Left lung (tissue), 10 donors: ENCODE measurements around the gene SUPT6H. TPM values are rescaled to one million over a fixed set of nuclear protein-coding genes. Genes with fewer than 3 reads are reported as not detected.

Experiments used
- ATAC-seq: fragments of 200-7000 bp; cut with Tn5 transposase; one replicate; pipeline ENCODE4 v1.9.1; 2020; ENCODE audit warnings: moderate library complexity
- DNase-seq, 4 donors: peaks; one replicate each; pipeline ENCODE4 v3.0.0-alpha.2; 2013 to 2020
- H3K27ac ChIP-seq, 2 donors: fragments of 200-600 bp; sonication (generic) in 1 of 2; one replicate each; pipeline versions ENCODE4 v1.5.0 to v1.8.0; 2020 to 2021
- H3K27me3 ChIP-seq, 2 donors: fragments of 200-600 bp; sonication (generic) in 1 of 2; one replicate each; pipeline versions ENCODE4 v1.5.0 to v1.8.0; 2020 to 2021
- H3K36me3 ChIP-seq, 2 donors: fragments of 200-600 bp; sonication (generic) in 1 of 2; one replicate each; pipeline versions ENCODE4 v1.5.0 to v1.8.0; 2020 to 2021
- H3K4me1 ChIP-seq, 2 donors: fragments of 200-600 bp; one replicate each; pipeline ENCODE4 v1.8.0; 2021
- H3K4me3 ChIP-seq, 2 donors: fragments of 200-600 bp; sonication (generic) in 1 of 2; one replicate each; pipeline versions ENCODE4 v1.5.0 to v1.8.0; 2020 to 2021; ENCODE audit warnings: mild to moderate bottlenecking in 1 of 2
- H3K9me3 ChIP-seq, 2 donors: fragments of 200-600 bp; sonication (generic) in 1 of 2; one replicate each; pipeline versions ENCODE4 v1.5.0 to v1.8.0; 2020 to 2021
- intact Hi-C, 2 donors: fragments of 100-400 bp; cut with DNase I; formaldehyde crosslinking; loops; one replicate each; pipeline versions ENCODE4 v1.11.2 to v1.14.2; 2022
- polyA plus RNA-seq, 6 donors: library from polyadenylated mRNA; unstranded; fragments of 120-200 nt; gene quantifications; one replicate each; pipeline ENCODE4 v1.2.1, GENCODE V29; 2013; ENCODE audit not compliant: insufficient read length in 6 of 6
- total RNA-seq, 2 donors: library from RNA; stranded (reverse); fragmentation: NEBNext Ultra II Directional; extraction: Animal tissue kit (Norgen Biotek cat#: 25700); gene quantifications; one replicate each; pipeline ENCODE4 v1.2.1, GENCODE V29; 2021
- TF ChIP-seq, protein P1 (sequence below), 2 donors: fragments of 200-600 bp; sonication (generic) in 1 of 2; IDR thresholded peaks; one replicate each; pipeline versions ENCODE4 v1.5.0 to v1.8.0; 2021; ENCODE audit warnings: antibody characterized with exemption in 2 of 2
- donor health status: DM: no; HTN: yes; CAD: no.
- donor health status: DM: no; HTN: no; CAD: no.

SUPT6H gene
- total and polyA plus RNA-seq, 8 donors: 55.1 to 76.1 (median 72.9) TPM

DNA sequence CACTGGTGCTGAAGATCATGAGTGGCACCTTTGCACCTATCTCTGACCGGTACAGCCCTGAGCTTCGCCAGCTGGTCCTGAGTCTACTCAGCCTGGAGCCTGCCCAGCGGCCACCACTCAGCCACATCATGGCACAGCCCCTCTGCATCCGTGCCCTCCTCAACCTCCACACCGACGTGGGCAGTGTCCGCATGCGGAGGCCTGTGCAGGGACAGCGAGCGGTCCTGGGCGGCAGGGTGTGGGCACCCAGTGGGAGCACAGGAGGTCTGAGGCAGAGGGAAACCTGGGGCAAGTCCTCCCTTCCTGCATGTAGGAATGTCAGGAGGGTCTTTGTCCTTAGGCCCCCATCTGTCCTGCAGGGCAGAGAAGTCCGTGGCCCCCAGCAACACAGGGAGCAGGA lies 75.3 kb downstream of the SUPT6H start:
- Histone ChIP-seq H3K27me3 (no peaks in the 10 kb centered on the region), H3K4me1 (peaks cover 0 to 10% of the 10 kb centered on the region in 2 donors), H3K4me3 (no peak overlapping the region), H3K36me3 (peaks cover 0 to 4% of the 10 kb centered on the region in 2 donors), H3K27ac (no peak overlapping the region), H3K9me3 (no peaks in the 10 kb centered on the region)
- DNase-seq (no peak), ATAC-seq (no peak)
- TF ChIP-seq, protein P1, sequence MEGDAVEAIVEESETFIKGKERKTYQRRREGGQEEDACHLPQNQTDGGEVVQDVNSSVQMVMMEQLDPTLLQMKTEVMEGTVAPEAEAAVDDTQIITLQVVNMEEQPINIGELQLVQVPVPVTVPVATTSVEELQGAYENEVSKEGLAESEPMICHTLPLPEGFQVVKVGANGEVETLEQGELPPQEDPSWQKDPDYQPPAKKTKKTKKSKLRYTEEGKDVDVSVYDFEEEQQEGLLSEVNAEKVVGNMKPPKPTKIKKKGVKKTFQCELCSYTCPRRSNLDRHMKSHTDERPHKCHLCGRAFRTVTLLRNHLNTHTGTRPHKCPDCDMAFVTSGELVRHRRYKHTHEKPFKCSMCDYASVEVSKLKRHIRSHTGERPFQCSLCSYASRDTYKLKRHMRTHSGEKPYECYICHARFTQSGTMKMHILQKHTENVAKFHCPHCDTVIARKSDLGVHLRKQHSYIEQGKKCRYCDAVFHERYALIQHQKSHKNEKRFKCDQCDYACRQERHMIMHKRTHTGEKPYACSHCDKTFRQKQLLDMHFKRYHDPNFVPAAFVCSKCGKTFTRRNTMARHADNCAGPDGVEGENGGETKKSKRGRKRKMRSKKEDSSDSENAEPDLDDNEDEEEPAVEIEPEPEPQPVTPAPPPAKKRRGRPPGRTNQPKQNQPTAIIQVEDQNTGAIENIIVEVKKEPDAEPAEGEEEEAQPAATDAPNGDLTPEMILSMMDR (IDR thresholded peaks at IDR 0.05): no peak
- intact Hi-C loops: no loop called here

DNA sequence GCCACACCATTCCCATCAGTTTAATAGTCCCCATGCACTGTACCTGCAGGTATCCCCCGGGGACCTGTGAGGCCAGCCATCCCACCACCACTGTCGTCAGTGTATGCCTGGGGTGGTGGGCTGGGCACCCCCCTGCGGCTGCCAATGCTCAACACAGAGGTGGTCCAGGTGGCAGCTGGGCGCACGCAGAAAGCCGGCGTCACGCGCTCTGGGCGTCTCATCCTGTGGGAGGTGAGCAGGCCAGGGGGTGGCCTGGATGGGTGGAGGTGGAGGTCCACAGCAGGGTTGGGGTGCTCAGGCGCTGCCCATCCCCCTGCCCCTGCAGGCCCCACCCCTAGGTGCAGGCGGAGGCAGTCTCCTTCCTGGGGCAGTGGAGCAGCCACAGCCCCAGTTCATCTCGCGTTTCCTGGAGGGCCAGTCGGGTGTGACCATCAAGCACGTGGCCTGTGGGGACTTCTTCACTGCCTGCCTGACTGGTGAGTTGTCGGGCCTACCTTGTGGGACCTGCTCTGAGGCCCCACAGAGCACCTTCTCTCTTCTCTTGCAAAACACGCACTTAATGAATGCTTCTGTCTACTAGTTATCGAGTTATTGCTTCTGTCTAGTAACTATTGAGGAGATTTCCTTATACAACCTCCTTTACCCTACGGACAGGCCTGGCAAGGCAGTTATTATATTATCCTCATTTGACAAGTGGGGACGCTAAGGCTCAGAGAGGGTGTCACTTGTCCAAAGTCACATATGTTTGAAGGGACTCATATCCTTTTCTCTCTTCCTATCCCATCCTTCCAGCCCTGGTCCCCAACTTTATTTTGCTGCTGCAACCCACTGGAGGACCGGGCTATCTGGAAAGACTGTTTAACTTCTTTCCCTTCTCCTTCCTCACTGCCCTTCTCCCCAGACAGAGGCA lies 76.0 kb downstream of the SUPT6H start:
- H3K36me3 ChIP-seq: peaks cover 0 to 4% of the 10 kb centered on the region in 2 donors
- DNase-seq (no peak), ATAC-seq (no peak)
- peaks cover 0 to 16% of the 10 kb centered on the region in 2 donors for H3K4me1 ChIP-seq
- intact Hi-C loops: no loop called here
- TF ChIP-seq, protein P1 (IDR thresholded peaks at IDR 0.05): no peak
- H3K4me3 ChIP-seq: no peak overlapping the region
- H3K27ac ChIP-seq: no peak overlapping the region
- H3K27me3 ChIP-seq: no peaks in the 10 kb centered on the region
- no peaks in the 10 kb centered on the region for H3K9me3 ChIP-seq

DNA sequence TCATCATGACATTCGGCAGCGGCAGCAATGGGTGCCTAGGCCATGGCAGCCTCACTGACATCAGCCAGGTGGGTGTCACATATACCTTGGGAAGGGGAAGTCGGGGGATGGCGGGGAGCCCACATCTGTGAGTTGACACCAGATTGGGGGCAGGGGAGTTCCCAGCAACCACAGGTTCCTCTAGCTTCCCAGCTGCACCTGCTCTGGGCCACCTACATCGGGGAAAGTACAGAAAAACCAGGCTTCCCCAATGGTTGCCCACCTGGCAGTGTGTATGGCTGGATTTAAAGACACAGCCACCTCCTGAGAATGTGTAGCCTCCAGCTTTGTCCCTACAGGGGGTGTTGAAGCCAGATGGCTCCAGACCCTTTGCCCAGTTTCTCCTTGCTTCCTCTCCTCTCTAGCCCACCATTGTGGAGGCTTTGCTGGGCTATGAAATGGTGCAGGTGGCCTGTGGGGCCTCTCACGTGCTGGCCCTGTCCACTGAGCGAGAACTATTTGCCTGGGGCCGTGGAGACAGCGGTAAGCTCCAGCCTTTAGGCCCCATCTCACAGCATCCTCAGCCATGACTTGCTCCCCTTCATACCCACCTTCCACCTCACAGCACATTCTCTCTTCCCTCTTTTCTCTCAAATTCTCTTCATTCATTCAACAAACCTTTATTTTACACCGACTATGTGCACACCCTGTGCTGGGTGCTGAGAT lies 76.8 kb downstream of the SUPT6H start:
- Histone ChIP-seq H3K36me3 (peaks cover 0 to 4% of the 10 kb centered on the region in 2 donors), H3K9me3 (no peaks in the 10 kb centered on the region), H3K27me3 (no peaks in the 10 kb centered on the region), H3K27ac (no peak overlapping the region), H3K4me1 (peaks cover 5 to 21% of the 10 kb centered on the region in 2 donors), H3K4me3 (no peak overlapping the region)
- TF ChIP-seq, protein P1 (IDR thresholded peaks at IDR 0.05): no peak
- DNase-seq: no peak
- no peak for ATAC-seq
- intact Hi-C loops: no loop called here

DNA sequence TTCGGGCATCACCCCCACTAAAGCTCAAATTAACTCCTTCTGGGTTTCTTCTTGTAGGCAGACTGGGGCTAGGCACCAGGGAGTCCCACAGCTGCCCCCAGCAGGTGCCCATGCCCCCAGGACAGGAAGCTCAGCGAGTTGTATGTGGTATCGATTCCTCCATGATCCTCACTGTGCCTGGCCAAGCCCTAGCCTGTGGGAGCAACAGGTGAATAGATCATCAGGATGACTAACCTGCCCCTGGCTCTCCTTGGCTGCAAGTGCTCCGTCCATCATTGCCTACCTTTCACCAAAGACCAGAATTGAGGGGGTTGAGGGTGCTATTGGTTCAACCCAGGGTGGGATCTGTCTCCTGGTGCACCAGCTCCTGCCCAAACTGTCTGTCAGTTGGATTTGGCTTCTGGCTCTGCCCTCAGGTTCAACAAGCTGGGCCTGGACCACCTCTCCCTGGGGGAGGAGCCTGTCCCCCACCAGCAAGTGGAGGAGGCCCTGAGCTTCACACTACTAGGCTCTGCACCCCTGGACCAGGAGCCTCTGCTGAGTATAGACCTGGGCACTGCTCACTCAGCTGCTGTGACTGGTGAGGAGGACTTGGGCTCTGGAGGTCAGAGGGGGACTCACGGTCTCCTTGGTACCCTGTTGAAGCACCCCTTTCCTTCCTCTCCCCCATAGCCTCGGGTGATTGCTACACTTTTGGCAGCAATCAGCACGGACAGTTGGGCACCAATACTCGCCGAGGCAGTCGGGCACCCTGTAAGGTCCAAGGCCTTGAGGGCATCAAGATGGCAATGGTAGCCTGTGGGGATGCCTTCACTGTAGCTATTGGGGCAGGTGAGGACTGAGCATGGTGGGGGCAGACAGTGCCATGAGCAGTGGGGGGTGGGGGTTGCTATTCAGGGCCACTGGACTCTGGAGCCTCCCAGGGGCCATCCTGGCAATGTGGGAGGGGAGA lies 78.7 kb downstream of the SUPT6H start:
- Histone ChIP-seq H3K4me1 (peaks cover 7 to 36% of the 10 kb centered on the region in 2 donors), H3K9me3 (no peaks in the 10 kb centered on the region), H3K36me3 (peaks cover 0 to 4% of the 10 kb centered on the region in 2 donors), H3K27me3 (peaks cover 0 to 16% of the 10 kb centered on the region in 2 donors), H3K4me3 (no peak overlapping the region), H3K27ac (no peak overlapping the region)
- TF ChIP-seq, protein P1 (IDR thresholded peaks at IDR 0.05): no peak
- ATAC-seq: no peak
- no peak for DNase-seq
- intact Hi-C loops: no loop called here
